Tibial nerve (tissue), 4 donors: ENCODE data around the gene CLEC18A.

ENCODE experiments used
- CTCF ChIP-seq, 5 experiments: fragments of 200-600 bp in 3 of 5; fragments of 450-650 bp in 2 of 5; sonication (generic) in 3 of 5; IDR thresholded peaks; one replicate each; pipeline ENCODE4 v1.5.1; 2016 to 2019; ENCODE audit warnings: antibody characterized with exemption in 5 of 5, mild to moderate bottlenecking in 3 of 5, moderate library complexity in 2 of 5
- EP300 ChIP-seq, 2 donors: sonication (generic); formaldehyde crosslinking; IDR thresholded peaks; one replicate each; pipeline ENCODE4 v1.6.1; 2017; ENCODE audit warnings: antibody characterized with exemption in 2 of 2, mild to moderate bottlenecking in 1 of 2

GRCh38 chr16:69927056-69927757, 23.9 kb upstream of the CLEC18A start:
- TF ChIP-seq CTCF (IDR thresholded peaks at IDR 0.05): no peak
- TF ChIP-seq EP300 (IDR thresholded peaks at IDR 0.05): peak in 1 of 2 donors; percentile 75
